NCI-H69 (cell line): Measurements from ENCODE around the gene GLOD4.
"Not testable (repeated sequence)": the region's sequence is repeated elsewhere in the genome, so short reads cannot be mapped to it uniquely, and the experiment has no call there.

Experiments
- DNase-seq: peaks from one replicate; lab custom pipeline; 2025; lab: John Stamatoyannopoulos, UW

The GLOD4 gene

DNA sequence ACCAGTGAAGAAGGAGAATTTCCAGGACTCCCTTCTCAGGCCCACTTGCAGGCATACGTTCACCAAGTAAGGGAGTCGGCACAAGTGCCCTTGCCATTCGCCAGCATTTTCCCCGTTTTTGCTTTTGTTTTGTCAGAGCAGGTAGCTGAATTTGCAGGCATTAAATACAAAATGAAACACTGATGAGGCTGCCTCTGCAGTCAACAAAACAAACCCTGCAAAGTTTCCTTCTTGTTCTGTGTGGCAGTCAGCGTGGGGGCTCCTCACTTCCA lies 7.8 kb downstream of the GLOD4 start:
- DNase-seq = no peak

GRCh38 chr17:773467-774312 lies 8.4 kb downstream of the GLOD4 start:
- peak; percentile 80 for DNase-seq

DNA sequence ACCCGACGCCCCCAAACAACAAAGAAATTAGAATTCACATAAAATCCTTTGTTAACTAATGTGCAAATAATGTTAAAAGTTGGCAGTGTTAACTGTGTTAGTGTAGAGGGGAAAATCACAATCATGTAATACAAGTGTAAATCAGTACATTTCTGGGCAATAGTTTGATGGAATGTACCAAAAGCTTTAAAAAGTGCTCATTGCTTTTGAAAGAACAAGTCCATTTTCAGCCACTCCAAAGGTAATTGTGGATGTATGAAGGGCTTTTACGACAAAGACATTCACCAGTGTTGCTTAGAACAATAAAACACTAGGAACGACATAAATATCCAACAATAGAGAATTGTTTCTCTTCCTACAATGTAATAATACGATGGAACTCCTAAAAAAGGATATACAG lies 9.1 kb downstream of the GLOD4 start:
- no peak for DNase-seq

DNA sequence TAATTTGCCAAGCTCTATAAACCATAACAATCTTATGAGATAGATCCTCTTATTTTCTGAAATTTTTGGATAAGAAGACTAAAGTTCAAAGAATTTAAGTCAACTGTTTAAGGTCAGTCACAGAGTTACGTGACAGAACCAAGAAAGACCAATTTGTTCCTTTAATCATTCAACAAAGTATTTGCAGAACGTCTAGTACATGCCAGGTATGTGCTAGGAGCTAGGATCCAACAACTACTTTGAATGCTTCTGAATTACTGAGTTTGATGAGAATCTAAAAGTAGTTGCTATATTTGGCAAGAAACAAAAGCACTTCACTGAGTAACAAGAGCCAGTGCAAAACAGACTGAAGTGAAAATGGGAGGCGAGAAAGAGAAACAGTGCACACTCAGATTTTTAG lies 15.0 kb downstream of the GLOD4 start:
- DNase-seq = no peak

DNA sequence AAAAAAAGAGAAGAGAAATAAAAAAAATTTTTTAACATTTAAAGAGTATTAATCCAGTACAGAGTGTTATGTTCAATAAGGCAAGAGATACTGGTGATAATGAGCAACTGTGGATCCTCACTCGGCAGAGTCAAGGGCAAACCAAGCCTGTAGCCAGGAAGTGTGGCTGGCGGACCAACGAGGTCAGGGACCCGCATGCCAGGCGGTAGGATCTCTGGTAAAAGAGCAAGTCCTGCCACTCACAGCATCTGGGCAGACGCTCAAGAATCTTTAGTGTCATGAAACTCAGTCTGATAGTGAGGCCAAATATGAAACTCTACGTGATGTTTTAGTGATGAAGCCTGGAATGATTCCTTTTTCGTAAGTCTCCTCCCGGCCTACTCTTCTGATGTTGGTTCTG lies 21.7 kb downstream of the GLOD4 start:
- no peak for DNase-seq

DNA sequence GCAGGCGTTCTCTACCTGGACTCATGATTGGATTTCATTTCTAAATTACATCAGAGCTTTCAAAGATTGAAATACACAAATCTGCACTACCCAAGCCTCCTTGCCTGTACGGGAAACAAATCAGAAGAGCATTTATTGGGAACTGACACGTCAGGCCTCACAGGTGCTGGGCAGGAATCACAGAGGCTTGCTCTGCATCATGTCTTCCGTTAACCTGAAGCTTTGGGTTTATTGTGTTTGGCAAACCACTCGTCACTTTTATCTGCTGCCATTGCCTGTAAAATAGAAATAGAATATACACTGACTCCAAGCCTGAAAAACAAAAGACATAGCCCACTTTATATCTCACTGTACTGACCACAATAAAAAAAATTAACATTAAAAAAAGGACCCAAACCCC lies 22.1 kb downstream of the GLOD4 start:
- DNase-seq = no peak

GRCh38 chr17:756010-756567 lies 26.0 kb downstream of the GLOD4 start:
- not testable (repeated sequence) for DNase-seq

DNA sequence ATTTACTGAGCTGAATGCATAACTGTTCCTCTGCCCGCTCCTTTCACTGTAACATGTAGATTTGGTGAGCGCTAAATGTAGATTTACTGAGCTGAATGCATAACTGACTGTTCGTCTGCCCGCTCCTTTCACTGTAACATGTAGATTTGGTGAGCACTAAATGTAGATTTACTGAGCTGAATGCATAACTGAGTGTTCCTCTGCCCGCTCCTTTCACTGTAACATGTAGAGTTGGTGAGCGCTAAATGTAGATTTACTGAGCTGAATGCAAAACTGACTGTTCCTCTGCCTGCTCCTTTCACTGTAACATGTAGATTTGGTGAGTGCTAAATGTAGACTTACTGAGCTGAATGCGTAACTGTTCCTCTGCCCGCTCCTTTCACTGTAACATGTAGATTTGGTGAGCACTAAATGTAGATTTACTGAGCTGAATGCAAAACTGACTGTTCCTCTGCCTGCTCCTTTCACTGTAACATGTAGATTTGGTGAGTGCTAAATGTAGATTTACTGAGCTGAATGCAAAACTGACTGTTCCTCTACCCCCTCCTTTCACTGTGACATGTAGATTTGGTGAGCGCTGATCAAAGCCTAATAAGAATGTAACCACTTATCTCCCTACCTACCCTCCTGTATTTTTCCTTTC lies 26.6 kb downstream of the GLOD4 start:
- DNase-seq = not testable (repeated sequence)

DNA sequence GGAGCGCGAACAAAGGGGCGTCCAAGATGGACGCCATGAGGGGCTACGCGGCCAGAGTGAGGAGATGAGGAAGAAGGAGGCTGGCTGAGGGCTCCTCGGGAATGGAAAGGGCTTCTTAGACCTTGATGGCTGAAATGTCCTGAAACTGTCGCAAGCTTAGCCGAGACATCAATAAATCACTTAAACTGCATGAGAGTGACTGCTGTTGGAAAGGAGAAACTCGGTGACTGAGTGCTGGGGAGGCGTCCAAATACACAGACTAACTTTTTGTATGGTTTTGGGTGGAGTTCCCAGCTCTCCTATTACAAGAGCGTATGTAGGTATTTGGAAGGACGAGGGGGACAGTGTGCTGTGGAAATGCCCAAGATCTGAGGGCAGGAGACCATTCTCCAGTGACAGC lies 28.7 kb downstream of the GLOD4 start:
- no peak for DNase-seq

GRCh38 chr17:752620-753219 lies 29.4 kb downstream of the GLOD4 start:
- peak; percentile 63 for DNase-seq

GRCh38 chr17:752002-752619 lies 30.0 kb downstream of the GLOD4 start, which contains the start of gene GEMIN4:
GEMIN4 (minus strand) TSS chr17:752264; CDS start chr17:752142, 122 bp downstream.
- peak; percentile 93 for DNase-seq

DNA sequence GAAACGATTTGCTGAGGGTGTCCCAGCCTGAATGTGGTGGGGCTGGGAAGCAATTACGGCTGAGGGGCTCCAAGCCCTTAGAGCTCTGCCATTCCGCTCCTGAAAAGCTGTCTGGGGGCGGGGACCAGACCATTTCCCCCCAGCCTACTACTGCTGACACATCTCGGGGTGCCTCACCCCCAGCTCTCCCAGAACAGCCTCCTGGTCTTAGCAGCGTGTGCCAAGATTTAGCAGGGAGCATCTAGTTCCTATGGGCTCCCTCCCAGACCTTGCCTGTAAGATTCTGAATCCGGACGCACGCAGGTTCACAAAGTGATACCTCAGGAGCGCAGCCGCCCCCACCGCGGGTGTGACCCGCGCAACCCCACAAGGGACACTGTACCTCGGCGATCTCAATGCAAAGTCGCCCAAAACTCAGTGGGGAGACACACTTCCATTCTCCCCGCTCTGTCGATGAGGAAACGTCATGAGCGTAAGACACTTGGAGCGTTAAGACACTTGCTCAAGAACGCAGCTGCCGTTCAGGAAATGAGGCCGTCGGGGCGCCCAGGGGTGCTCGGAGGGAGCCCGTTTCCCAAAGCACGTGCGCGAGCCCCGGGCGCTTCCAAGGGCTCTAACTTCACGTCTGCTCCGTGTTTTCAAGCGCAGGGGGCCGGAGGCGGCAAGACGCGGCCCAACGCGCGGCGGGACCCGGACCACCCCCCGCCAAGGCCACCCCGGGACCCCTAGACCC lies 30.6 kb downstream of the GLOD4 start:
- peak; percentile 48 for DNase-seq

GRCh38 chr17:750431-751037 lies 31.5 kb downstream of the GLOD4 start:
- no peak for DNase-seq

GRCh38 chr17:749359-749758 lies 32.7 kb downstream of the GLOD4 start:
- not testable (repeated sequence) for DNase-seq

- not testable (repeated sequence) for DNase-seq
Observed at GRCh38 chr17:748604-749003, 33.5 kb downstream of the GLOD4 start.

DNA sequence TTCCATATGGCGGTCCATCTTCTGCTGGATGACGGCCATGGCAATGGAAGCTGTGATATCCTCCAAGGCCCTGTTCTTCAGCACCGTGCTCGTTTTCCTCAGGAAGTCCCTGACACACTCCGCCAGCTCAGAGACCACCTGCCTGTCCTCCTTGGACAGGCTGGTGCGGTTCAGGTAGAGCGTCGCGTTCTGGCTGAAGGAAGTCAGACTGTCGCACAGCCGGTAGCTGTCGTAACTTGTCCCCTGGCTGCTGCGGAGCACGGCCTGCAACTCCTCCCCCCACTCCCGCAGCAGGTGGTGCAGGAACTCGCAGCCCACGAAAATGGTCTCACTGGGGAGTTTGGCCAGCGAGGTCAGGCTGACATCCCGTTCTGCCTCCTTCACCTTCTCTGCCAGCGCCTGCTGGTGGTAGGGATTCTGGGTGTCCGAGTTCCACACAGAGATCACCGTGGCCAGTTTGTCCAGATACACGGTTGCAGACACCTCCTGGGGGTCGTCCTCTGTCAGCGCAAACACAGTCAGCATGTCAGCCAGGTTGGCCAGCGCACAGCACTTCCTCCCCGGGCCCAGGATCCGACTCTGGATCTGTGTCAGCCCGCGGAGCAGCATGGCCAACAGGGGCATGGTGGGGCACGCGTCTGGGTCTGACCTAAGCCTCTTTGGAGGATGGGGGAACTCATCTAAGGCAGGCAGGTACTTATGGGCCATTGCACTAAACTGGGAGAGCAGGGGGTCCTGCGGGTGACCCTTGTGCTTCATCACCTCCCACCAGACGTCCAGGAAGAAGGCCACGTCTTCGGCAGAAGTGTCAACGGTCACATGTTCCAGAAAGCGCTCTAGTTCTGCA lies 35.1 kb downstream of the GLOD4 start:
- no peak for DNase-seq

DNA sequence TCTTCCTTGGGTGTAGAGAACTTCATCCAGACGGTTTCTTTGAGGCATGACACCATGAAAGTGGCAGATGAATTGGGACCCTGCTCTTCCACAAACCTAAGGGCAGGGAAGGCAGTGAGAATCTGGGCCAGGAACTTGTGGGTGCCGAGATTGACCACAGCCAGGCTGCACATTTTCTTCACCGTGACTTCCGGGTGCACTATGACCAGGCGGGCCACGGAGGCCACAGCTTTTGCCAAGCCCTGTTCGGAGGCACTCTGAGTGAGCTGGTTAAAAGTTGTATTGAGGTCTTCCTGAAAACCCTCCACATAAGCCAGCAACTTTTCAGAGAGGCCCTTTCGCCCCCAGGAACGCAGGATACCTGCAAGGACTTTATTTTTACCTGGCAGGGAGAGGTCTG lies 35.9 kb downstream of the GLOD4 start:
- no peak for DNase-seq

DNA sequence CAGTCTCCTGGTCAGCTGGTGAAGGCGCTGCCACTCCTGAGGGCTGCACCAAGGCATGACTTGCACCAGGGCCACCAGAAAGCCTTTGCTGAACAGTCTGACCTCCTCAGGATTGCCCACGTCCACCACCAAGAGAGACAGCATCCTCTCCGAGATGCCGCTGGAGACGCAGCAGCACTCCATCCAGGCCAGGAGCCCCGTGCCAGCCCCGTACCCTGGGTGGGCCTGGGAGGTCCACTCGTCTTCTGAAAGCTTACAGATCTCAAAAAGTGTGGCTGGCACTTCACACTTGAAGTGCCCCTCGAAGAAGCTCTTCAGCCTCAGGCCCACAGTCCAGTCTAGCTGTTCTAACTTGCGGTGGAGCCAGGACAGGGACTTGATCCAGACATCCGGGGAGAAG lies 36.7 kb downstream of the GLOD4 start:
- DNase-seq = no peak

- DNase-seq = no peak
Observed at GRCh38 chr17:744937-745336, 37.1 kb downstream of the GLOD4 start.

GRCh38 chr17:743139-743538 lies 38.9 kb downstream of the GLOD4 start:
- no peak for DNase-seq
